Bronchial epithelial cell (primary cell): ENCODE data around the gene RTN4R. TPM values are rescaled to one million over a fixed set of nuclear protein-coding genes. Genes with fewer than 3 reads are reported as not detected.
A peak's percentile ranks its signal among the peaks of the same experiment; 100 is the strongest.

Experiments used
- DNase-seq: peaks from one replicate; pipeline ENCODE4 v3.0.0-alpha.2; 2010; ENCODE audit warnings: low read depth
- FAIRE-seq: peaks from 2 replicates; lab custom pipeline; 2011; peaks lifted over from hg19 to GRCh38; lab: Jason Lieb, UNC
- H3K27me3 ChIP-seq: 2 replicates; pipeline ENCODE4 v1.5.1; 2011; ENCODE audit warnings: low read length; ENCODE audit not compliant: control insufficient read depth, insufficient read depth
- H3K36me3 ChIP-seq: 2 replicates; pipeline ENCODE4 v1.5.1; 2011; ENCODE audit warnings: low read length; ENCODE audit not compliant: control insufficient read depth, insufficient read depth
- H3K4me3 ChIP-seq: 2 replicates; pipeline ENCODE4 v1.5.1; 2011; ENCODE audit warnings: mild to moderate bottlenecking, low read depth, low read length, control low read depth
- CTCF ChIP-seq: IDR thresholded peaks from 2 replicates; pipeline ENCODE4 v1.5.1; 2011; ENCODE audit warnings: mild to moderate bottlenecking, moderate library complexity, low read length, control low read depth, inconsistent platforms; ENCODE audit not compliant: insufficient read depth, severe bottlenecking
- total RNA-seq: library from RNA; depleted of rRNA; stranded (reverse); fragments of >200 nt; gene quantifications from 2 replicates; pipeline ENCODE4 v1.2.1, GENCODE V29; 2014

The RTN4R gene
- total RNA-seq, 1 donor from 2014 or later, result 2.6 TPM

GRCh38 chr22:20199906-20200305, 68.2 kb downstream of the RTN4R start:
- Histone ChIP-seq H3K4me3 (no peak overlapping the region), H3K36me3 (no peaks in the 10 kb centered on the region), H3K27me3 (peaks cover 4% of the 10 kb centered on the region)
- FAIRE-seq, result peak; percentile 81
- no peak for TF ChIP-seq CTCF
- no peak for DNase-seq

GRCh38 chr22:20199413-20199842, 68.7 kb downstream of the RTN4R start:
- peak; percentile 77 for FAIRE-seq

GRCh38 chr22:20198557-20199319, 69.4 kb downstream of the RTN4R start:
- no peak for DNase-seq
- H3K36me3 ChIP-seq, result no peaks in the 10 kb centered on the region
- FAIRE-seq, result no peak
- TF ChIP-seq CTCF, result no peak
- no peak overlapping the region for H3K4me3 ChIP-seq
- H3K27me3 ChIP-seq, result peaks cover 4% of the 10 kb centered on the region

More at GRCh38 chr22:20199413-20199842, 68.7 kb downstream of the RTN4R start:
- DNase-seq, result no peak
- no peak for TF ChIP-seq CTCF
- Histone ChIP-seq H3K36me3 (no peaks in the 10 kb centered on the region), H3K27me3 (peaks cover 4% of the 10 kb centered on the region), H3K4me3 (no peak overlapping the region)

- H3K36me3 ChIP-seq, result no peaks in the 10 kb centered on the region
- H3K27me3 ChIP-seq, result peaks cover 4% of the 10 kb centered on the region
- DNase-seq, result no peak
- no peak for FAIRE-seq
- H3K4me3 ChIP-seq, result no peak overlapping the region
- TF ChIP-seq CTCF, result no peak
These were observed 70.6 kb downstream of the RTN4R start for GRCh38 chr22:20197407-20198030.

GRCh38 chr22:20196094-20196842, 71.8 kb downstream of the RTN4R start:
- no peak for TF ChIP-seq CTCF

More at GRCh38 chr22:20196094-20196842, 71.8 kb downstream of the RTN4R start:
- FAIRE-seq (no peak), DNase-seq (no peak)
- Histone ChIP-seq H3K36me3 (no peaks in the 10 kb centered on the region), H3K27me3 (peaks cover 4% of the 10 kb centered on the region), H3K4me3 (no peak overlapping the region)
